BLaER1 treated with 17β-estradiol and CSF1 and Interleukin-3, amounts not matched to agents 10 nM and 100 nM (cell line): ENCODE results near the gene TREM1.

ENCODE experiments used
- H3K27ac ChIP-seq, 11 experiments: shearing (Covaris generic); formaldehyde crosslinking; 2 replicates each; pipeline ENCODE4 v1.8.1; 2022
- H3K27me3 ChIP-seq, 11 experiments: shearing (Covaris generic); formaldehyde crosslinking; 2 replicates each; pipeline ENCODE4 v1.8.1; 2022
- H3K36me3 ChIP-seq, 11 experiments: shearing (Covaris generic); formaldehyde crosslinking; 2 replicates each; pipeline ENCODE4 v1.8.1; 2022
- H3K4me1 ChIP-seq, 10 experiments: shearing (Covaris generic); formaldehyde crosslinking; 2 replicates each; pipeline ENCODE4 v1.8.1; 2022
- H3K4me2 ChIP-seq, 11 experiments: shearing (Covaris generic); formaldehyde crosslinking; 2 replicates each; pipeline ENCODE4 v1.8.1; 2022
- H3K4me3 ChIP-seq, 10 experiments: shearing (Covaris generic); formaldehyde crosslinking; 2 replicates each; pipeline ENCODE4 v1.8.1; 2022
- H3K9ac ChIP-seq, 11 experiments: shearing (Covaris generic); formaldehyde crosslinking; 2 replicates each; pipeline ENCODE4 v1.8.1; 2022
- H3K9me3 ChIP-seq, 11 experiments: shearing (Covaris generic); formaldehyde crosslinking; replicated peaks in 1 of 11; 2 replicates each; pipeline ENCODE4 v1.8.1; 2022
- H4K20me1 ChIP-seq, 11 experiments: shearing (Covaris generic); formaldehyde crosslinking; 2 replicates each; pipeline ENCODE4 v1.8.1; 2022
- Cebpa-rat ChIP-seq, 11 experiments: shearing (Covaris generic); IDR thresholded peaks; 2 replicates each; pipeline ENCODE4 v1.8.1; 2022

TREM1 gene

DNA sequence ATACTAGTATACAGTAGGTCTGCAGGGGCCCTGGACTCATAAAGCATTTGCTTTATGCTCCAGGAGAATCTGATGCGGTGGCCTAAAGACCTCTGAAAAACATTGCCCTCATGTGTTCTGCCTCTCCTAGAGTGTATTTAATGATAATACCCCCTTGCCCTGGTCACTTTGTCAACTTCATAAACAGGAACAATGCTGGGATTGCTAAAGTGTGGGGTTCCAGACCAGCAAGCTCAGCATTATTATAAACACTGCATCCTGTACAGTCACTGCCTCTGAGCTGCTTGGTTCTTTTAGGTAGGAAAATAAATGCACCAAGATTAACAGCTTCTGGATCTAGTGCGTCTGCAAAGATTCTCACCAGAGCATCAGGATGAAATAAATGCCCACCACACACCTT, 12.2 kb downstream of the TREM1 start:
- no peaks in the 10 kb centered on the region for H3K27me3 ChIP-seq
- no peaks in the 10 kb centered on the region; a peak in 1 of 22 replicates for H4K20me1 ChIP-seq
- no peak overlapping the region for H3K4me3 ChIP-seq
- H3K4me1 ChIP-seq: peaks cover 13 to 97% (median 77%) of the 10 kb centered on the region in 10 experiments
- peaks cover 0 to 16% (median 0%) of the 10 kb centered on the region in 11 experiments; a peak in 4 of 22 replicates for H3K36me3 ChIP-seq
- H3K27ac ChIP-seq: peak overlapping the region in 4 of 11 experiments; percentile 37 to 73 (median 62); a peak in 8 of 22 replicates
- no peak for TF ChIP-seq Cebpa-rat (IDR thresholded peaks at IDR 0.05)
- peak overlapping the region in 2 of 11 experiments; percentile 33 to 35; a peak in 3 of 22 replicates for H3K9ac ChIP-seq
- no peaks in the 10 kb centered on the region for H3K9me3 ChIP-seq
- peak overlapping the region in 7 of 11 experiments; percentile 23 to 89 (median 84); a peak in 12 of 22 replicates for H3K4me2 ChIP-seq

GRCh38 chr6:41273714-41274113, 12.8 kb downstream of the TREM1 start:
- H3K4me3 ChIP-seq: no peak overlapping the region
- peak overlapping the region in 6 of 11 experiments; percentile 23 to 89 (median 84); a peak in 9 of 22 replicates for H3K4me2 ChIP-seq
- no peak for TF ChIP-seq Cebpa-rat (IDR thresholded peaks at IDR 0.05)
- H4K20me1 ChIP-seq: no peaks in the 10 kb centered on the region; a peak in 1 of 22 replicates
- peak overlapping the region in 4 of 11 experiments; percentile 37 to 73 (median 62); a peak in 8 of 22 replicates for H3K27ac ChIP-seq
- H3K4me1 ChIP-seq: peaks cover 11 to 97% (median 72%) of the 10 kb centered on the region in 10 experiments
- peak overlapping the region in 1 of 11 experiments; percentile 35; a peak in 1 of 22 replicates for H3K9ac ChIP-seq
- no peaks in the 10 kb centered on the region for H3K27me3 ChIP-seq
- H3K9me3 ChIP-seq: no peaks in the 10 kb centered on the region
- H3K36me3 ChIP-seq: peaks cover 0 to 16% (median 0%) of the 10 kb centered on the region in 11 experiments; a peak in 4 of 22 replicates

GRCh38 chr6:41272591-41273240, 13.8 kb downstream of the TREM1 start:
- Histone ChIP-seq H3K9me3 (no peaks in the 10 kb centered on the region), H4K20me1 (no peaks in the 10 kb centered on the region; a peak in 1 of 22 replicates), H3K9ac (no peak overlapping the region), H3K4me3 (no peak overlapping the region), H3K4me2 (peak overlapping the region; percentile 11 to 89 (median 76); a peak in 20 of 22 replicates), H3K27ac (peak overlapping the region; percentile 8 to 73 (median 49); a peak in 16 of 22 replicates), H3K36me3 (peaks cover 0 to 16% (median 0%) of the 10 kb centered on the region in 11 experiments; a peak in 4 of 22 replicates), H3K27me3 (no peaks in the 10 kb centered on the region), H3K4me1 (peaks cover 11 to 90% (median 62%) of the 10 kb centered on the region in 10 experiments)
- no peak for TF ChIP-seq Cebpa-rat (IDR thresholded peaks at IDR 0.05)

DNA sequence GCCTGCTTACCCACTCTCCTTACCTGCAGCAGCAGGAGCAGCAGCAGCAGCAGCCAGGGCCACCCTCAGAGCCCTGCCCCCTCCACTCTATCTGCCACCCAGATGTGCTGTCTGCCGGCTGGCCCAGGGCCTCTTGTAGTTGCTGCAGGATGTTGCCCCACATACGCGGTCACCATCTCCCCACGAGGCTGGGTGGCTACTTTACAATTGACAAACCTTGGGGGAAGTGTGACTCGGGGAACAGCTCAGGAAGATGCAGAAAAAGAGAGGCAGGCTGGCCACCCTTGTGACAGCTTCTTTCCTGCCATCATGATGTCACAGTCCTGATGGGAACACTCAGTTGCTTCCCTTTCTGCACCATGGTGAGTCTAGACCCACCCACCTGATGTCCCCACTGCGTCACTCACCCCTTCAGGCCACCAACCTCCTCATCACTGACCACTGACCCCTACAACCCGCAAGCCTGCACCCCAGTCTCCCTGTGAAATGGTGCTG, 14.5 kb downstream of the TREM1 start:
- Histone ChIP-seq H3K36me3 (peaks cover 0 to 13% (median 0%) of the 10 kb centered on the region in 11 experiments; a peak in 4 of 22 replicates), H4K20me1 (no peaks in the 10 kb centered on the region; a peak in 1 of 22 replicates), H3K27me3 (no peaks in the 10 kb centered on the region), H3K4me1 (peaks cover 11 to 82% (median 54%) of the 10 kb centered on the region in 10 experiments), H3K9me3 (no peaks in the 10 kb centered on the region), H3K4me2 (peak overlapping the region; percentile 11 to 89 (median 76); a peak in 21 of 22 replicates), H3K27ac (peak overlapping the region; percentile 8 to 73 (median 52); a peak in 17 of 22 replicates), H3K9ac (peak overlapping the region in 6 of 11 experiments; percentile 10 to 40 (median 32); a peak in 4 of 22 replicates), H3K4me3 (peak overlapping the region in 2 of 10 experiments; percentile 23 to 39; a peak in 3 of 20 replicates)
- TF ChIP-seq Cebpa-rat (IDR thresholded peaks at IDR 0.05): peak in 7 of 11 experiments; percentile 10 to 65 (median 55); a peak in 5 of 22 replicates

DNA sequence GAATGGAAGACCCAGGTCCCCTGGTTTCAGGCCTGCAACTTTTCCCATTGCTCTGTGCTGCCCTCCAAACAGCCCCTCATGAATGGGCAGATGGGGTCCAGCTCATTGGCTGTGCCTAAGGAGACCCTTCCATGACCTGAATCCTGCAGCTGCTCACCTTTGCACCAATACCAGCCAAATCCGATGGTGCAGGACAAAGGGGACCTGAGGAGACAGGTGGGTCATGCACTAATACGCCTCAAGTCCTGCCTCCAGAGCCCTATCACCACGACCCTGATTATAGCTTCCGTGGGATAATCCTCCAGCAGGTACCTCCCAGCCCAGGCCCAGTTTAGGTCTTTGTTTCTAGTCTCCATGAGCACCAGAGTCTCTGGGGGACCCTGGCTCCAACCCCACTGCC, 16.8 kb downstream of the TREM1 start:
- H3K4me2 ChIP-seq: peak overlapping the region in 4 of 11 experiments; percentile 1 to 34 (median 9); a peak in 5 of 22 replicates
- H4K20me1 ChIP-seq: no peaks in the 10 kb centered on the region; a peak in 1 of 22 replicates
- no peaks in the 10 kb centered on the region; a peak in 1 of 22 replicates for H3K9me3 ChIP-seq
- no peak for TF ChIP-seq Cebpa-rat (IDR thresholded peaks at IDR 0.05)
- no peak overlapping the region for H3K4me3 ChIP-seq
- H3K4me1 ChIP-seq: peaks cover 11 to 60% (median 33%) of the 10 kb centered on the region in 10 experiments
- H3K27me3 ChIP-seq: no peaks in the 10 kb centered on the region
- no peak overlapping the region for H3K27ac ChIP-seq
- peaks cover 0 to 5% (median 0%) of the 10 kb centered on the region in 11 experiments; a peak in 1 of 22 replicates for H3K36me3 ChIP-seq
- H3K9ac ChIP-seq: no peak overlapping the region

GRCh38 chr6:41269166-41269565, 17.3 kb downstream of the TREM1 start:
- peaks cover 11 to 54% (median 28%) of the 10 kb centered on the region in 10 experiments for H3K4me1 ChIP-seq
- H3K27ac ChIP-seq: no peak overlapping the region
- no peaks in the 10 kb centered on the region for H4K20me1 ChIP-seq
- H3K4me3 ChIP-seq: no peak overlapping the region
- H3K36me3 ChIP-seq: peaks cover 0 to 5% (median 0%) of the 10 kb centered on the region in 11 experiments; a peak in 1 of 22 replicates
- no peak overlapping the region for H3K9ac ChIP-seq
- peaks cover 0 to under 1% (median 0%) of the 10 kb centered on the region in 11 experiments; a peak in 2 of 22 replicates for H3K9me3 ChIP-seq
- TF ChIP-seq Cebpa-rat (IDR thresholded peaks at IDR 0.05): no peak
- no peaks in the 10 kb centered on the region for H3K27me3 ChIP-seq
- peak overlapping the region in 4 of 11 experiments; percentile 1 to 34 (median 9); a peak in 4 of 22 replicates for H3K4me2 ChIP-seq

GRCh38 chr6:41268478-41268877, 18.0 kb downstream of the TREM1 start:
- H3K4me3 ChIP-seq: no peak overlapping the region
- H4K20me1 ChIP-seq: no peaks in the 10 kb centered on the region
- H3K27ac ChIP-seq: no peak overlapping the region
- no peak overlapping the region for H3K9ac ChIP-seq
- H3K27me3 ChIP-seq: no peaks in the 10 kb centered on the region
- peaks cover 11 to 47% (median 24%) of the 10 kb centered on the region in 10 experiments for H3K4me1 ChIP-seq
- peaks cover 3 to 7% (median 5%) of the 10 kb centered on the region in 11 experiments for H3K9me3 ChIP-seq
- no peak for TF ChIP-seq Cebpa-rat (IDR thresholded peaks at IDR 0.05)
- H3K4me2 ChIP-seq: no peak overlapping the region
- peaks cover 0 to 7% (median 0%) of the 10 kb centered on the region in 11 experiments; a peak in 4 of 22 replicates for H3K36me3 ChIP-seq

DNA sequence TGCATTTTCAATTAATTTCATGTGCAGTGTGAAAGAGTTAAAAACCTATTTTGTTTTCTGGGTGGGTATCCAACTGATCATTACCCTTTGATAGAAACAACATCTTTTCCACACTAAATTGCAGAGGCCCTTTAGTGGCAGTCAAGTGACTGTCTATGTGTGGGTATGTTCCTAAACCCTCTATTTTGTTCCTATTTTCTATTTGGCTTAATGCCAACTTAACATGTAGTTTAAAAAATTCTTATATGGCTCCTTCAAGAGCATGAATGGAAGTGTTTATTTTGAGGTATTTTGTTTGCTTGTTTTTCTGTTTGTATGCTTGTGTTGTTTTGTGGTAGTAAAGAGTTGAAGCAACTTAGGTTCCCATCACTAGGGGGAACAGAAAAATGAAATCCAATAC, 19.9 kb downstream of the TREM1 start:
- H3K27me3 ChIP-seq: no peaks in the 10 kb centered on the region
- no peak overlapping the region for H3K27ac ChIP-seq
- peaks cover 21 to 27% (median 25%) of the 10 kb centered on the region in 11 experiments for H3K9me3 ChIP-seq
- no peak overlapping the region for H3K4me3 ChIP-seq
- H3K9ac ChIP-seq: no peak overlapping the region
- H3K4me2 ChIP-seq: no peak overlapping the region
- H3K4me1 ChIP-seq: peaks cover under 1 to 28% (median 8%) of the 10 kb centered on the region in 10 experiments; a peak in 18 of 20 replicates
- H4K20me1 ChIP-seq: no peaks in the 10 kb centered on the region
- TF ChIP-seq Cebpa-rat (IDR thresholded peaks at IDR 0.05): no peak
- H3K36me3 ChIP-seq: peaks cover 0 to 26% (median 0%) of the 10 kb centered on the region in 11 experiments; a peak in 6 of 22 replicates

GRCh38 chr6:41263267-41263666, 23.2 kb downstream of the TREM1 start:
- H3K4me3 ChIP-seq: no peak overlapping the region
- peaks cover 0 to 6% (median 0%) of the 10 kb centered on the region in 10 experiments; a peak in 1 of 20 replicates for H3K4me1 ChIP-seq
- H4K20me1 ChIP-seq: no peaks in the 10 kb centered on the region
- peaks cover 46 to 60% (median 56%) of the 10 kb centered on the region in 11 experiments for H3K9me3 ChIP-seq
- H3K9ac ChIP-seq: no peak overlapping the region
- no peak for TF ChIP-seq Cebpa-rat (IDR thresholded peaks at IDR 0.05)
- no peaks in the 10 kb centered on the region for H3K27me3 ChIP-seq
- no peak overlapping the region for H3K27ac ChIP-seq
- peaks cover 0 to 53% (median 0%) of the 10 kb centered on the region in 11 experiments; a peak in 7 of 22 replicates for H3K36me3 ChIP-seq
- H3K4me2 ChIP-seq: no peak overlapping the region
